Naive thymus-derived CD4-positive, alpha-beta T cell (primary cell): ENCODE results near the gene CTBP2. TPM values are rescaled to one million over a fixed set of nuclear protein-coding genes. Genes with fewer than 3 reads are reported as not detected.
"Not testable (repeated sequence)": the region's sequence is repeated elsewhere in the genome, so short reads cannot be mapped to it uniquely, and the experiment has no call there.

ENCODE experiments used
- ATAC-seq: fragments of 150-1000 bp; cut with Tn5 transposase; 2 replicates; pipeline ENCODE4 v1.10.0; 2021; ENCODE audit warnings: mild to moderate bottlenecking, moderate library complexity
- CTCF ChIA-PET: fragments of 350-600 bp; sonication (Branson Sonifier 250); formaldehyde crosslinking; loops from one replicate; lab custom pipeline; 2021; ENCODE audit warnings: antibody characterized with exemption; lab: Charles Lee
- POLR2A ChIA-PET: fragments of 350-600 bp; sonication (Branson Sonifier 250); formaldehyde crosslinking; loops from one replicate; lab custom pipeline; 2021; ENCODE audit warnings: antibody characterized with exemption, inconsistent platforms; lab: Charles Lee
- DNase-seq, 9 donors: peaks; one replicate each; pipeline versions ENCODE4 v3.0.0 to v3.0.0-alpha.2; 2020 to 2022; ENCODE audit warnings: mixed read lengths in 1 of 9
- H3K27ac ChIP-seq: one replicate; pipeline ENCODE4 v1.7.0; 2013; ENCODE audit warnings: mild to moderate bottlenecking, low read depth, low read length, moderate library complexity
- H3K27me3 ChIP-seq, 2 donors: one replicate each; pipeline ENCODE4 v1.7.0; 2013; ENCODE audit warnings: low read length in 2 of 2, mild to moderate bottlenecking in 2 of 2, moderate library complexity in 2 of 2; ENCODE audit not compliant: control insufficient read depth in 2 of 2, insufficient read depth in 2 of 2
- H3K36me3 ChIP-seq, 3 experiments: 1 replicate in 2 of 3; 2 replicates in 1 of 3; pipeline ENCODE4 v1.7.0; 2013; ENCODE audit warnings: low read length in 3 of 3, mild to moderate bottlenecking in 3 of 3, moderate library complexity in 1 of 3; ENCODE audit not compliant: insufficient read depth in 3 of 3, control insufficient read depth in 2 of 3
- H3K4me1 ChIP-seq, 2 donors: one replicate each; pipeline ENCODE4 v1.7.0; 2013; ENCODE audit warnings: low read length in 2 of 2, mild to moderate bottlenecking in 2 of 2, moderate library complexity in 1 of 2; ENCODE audit not compliant: control insufficient read depth in 2 of 2, insufficient read depth in 2 of 2
- H3K4me3 ChIP-seq: 2 replicates; pipeline ENCODE4 v1.7.0; 2013; ENCODE audit warnings: mild to moderate bottlenecking, low read length
- H3K9me3 ChIP-seq, 3 experiments: 1 replicate in 2 of 3; 2 replicates in 1 of 3; pipeline ENCODE4 v1.7.0; 2013; ENCODE audit warnings: low read length in 3 of 3; ENCODE audit not compliant: control insufficient read depth in 2 of 3
- H3K27ac Mint-ChIP-seq, 9 donors: one replicate each; pipeline ENCODE4 v1.8.0; 2020 to 2022; ENCODE audit warnings: mixed read lengths in 9 of 9, mild to moderate bottlenecking in 8 of 9, moderate library complexity in 5 of 9, inconsistent platforms in 2 of 9
- H3K27me3 Mint-ChIP-seq, 5 donors: one replicate each; pipeline ENCODE4 v1.8.0; 2021 to 2022; ENCODE audit warnings: mixed read lengths in 5 of 5, mild to moderate bottlenecking in 1 of 5
- H3K36me3 Mint-ChIP-seq, 5 donors: one replicate each; pipeline ENCODE4 v1.8.0; 2020 to 2022; ENCODE audit warnings: mixed read lengths in 5 of 5, mild to moderate bottlenecking in 3 of 5, inconsistent platforms in 1 of 5
- H3K4me1 Mint-ChIP-seq, 7 donors: one replicate each; pipeline ENCODE4 v1.8.0; 2020 to 2022; ENCODE audit warnings: mixed read lengths in 7 of 7, mild to moderate bottlenecking in 3 of 7, inconsistent platforms in 1 of 7
- H3K4me3 Mint-ChIP-seq, 10 donors: one replicate each; pipeline ENCODE4 v1.8.0; 2020 to 2022; ENCODE audit warnings: mild to moderate bottlenecking in 10 of 10, mixed read lengths in 10 of 10, moderate library complexity in 6 of 10, inconsistent platforms in 2 of 10
- H3K9me3 Mint-ChIP-seq, 11 donors: one replicate each; pipeline ENCODE4 v1.8.0; 2020 to 2022; ENCODE audit warnings: mixed read lengths in 11 of 11, mild to moderate bottlenecking in 4 of 11, inconsistent platforms in 1 of 11, moderate library complexity in 1 of 11
- intact Hi-C, 2 donors: fragments of 100-400 bp; cut with micrococcal nuclease; formaldehyde crosslinking; loops; one replicate each; pipeline ENCODE4 v1.15.1; 2023
- polyA plus RNA-seq, 2 donors: library from polyadenylated mRNA; unstranded; fragments of 300-500 nt; fragmentation: Illumina TruSeq; gene quantifications; one replicate each; pipeline ENCODE4 v1.2.3, GENCODE V29; 2021
- total RNA-seq, 6 experiments: library from RNA in 5 of 6; stranded (reverse) in 5 of 6; gene quantifications; 1 replicate in 5 of 6; 2 replicates in 1 of 6; pipeline ENCODE4 v1.2.3 and lab custom pipeline; 2021 to 2026

Gene CTBP2
- total and polyA plus RNA-seq, 7 experiments from 2014 or later: 0.05 to 39.5 (median 1.7) TPM; not detected in 1

DNA sequence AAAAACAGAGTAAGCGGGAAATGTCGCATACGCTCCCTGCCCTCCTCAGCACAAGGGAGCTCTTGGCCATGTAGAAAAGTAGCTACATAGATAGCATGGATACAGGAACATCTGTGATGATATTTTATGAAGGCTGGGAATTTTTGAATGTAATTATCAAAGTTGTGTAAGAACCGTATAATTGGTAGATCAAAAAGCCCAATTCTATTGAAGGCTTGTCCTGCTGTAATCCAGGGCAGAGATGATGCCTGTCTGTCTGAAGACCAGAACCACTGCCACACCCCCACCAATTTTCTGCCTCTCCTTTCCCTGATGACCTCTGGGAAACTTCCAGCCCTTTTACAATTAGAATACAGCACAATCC is 167.0 kb downstream of the CTBP2 start:
- H3K27ac Mint-ChIP-seq: no peak overlapping the region
- Histone ChIP-seq H3K36me3 (peaks cover 0 to 4% (median 0%) of the 10 kb centered on the region in 3 experiments), H3K9me3 (no peaks in the 10 kb centered on the region), H3K4me3 (no peak overlapping the region), H3K4me1 (no peaks in the 10 kb centered on the region), H3K27ac (no peak overlapping the region), H3K27me3 (no peaks in the 10 kb centered on the region)
- intact Hi-C loops: no loop called here
- ChIA-PET CTCF (no interaction called here), POLR2A (no interaction called here)
- DNase-seq (no peak), ATAC-seq (no peak)
- no peaks in the 10 kb centered on the region for H3K27me3 Mint-ChIP-seq
- peaks cover 0 to 21% (median 8%) of the 10 kb centered on the region in 5 donors for H3K36me3 Mint-ChIP-seq
- peaks cover 0 to 1% (median 0%) of the 10 kb centered on the region in 11 donors for H3K9me3 Mint-ChIP-seq
- H3K4me3 Mint-ChIP-seq: no peak overlapping the region
- H3K4me1 Mint-ChIP-seq: no peaks in the 10 kb centered on the region

GRCh38 chr10:124992462-124993344 is 167.7 kb downstream of the CTBP2 start:
- DNase-seq (peak in 2 of 9 donors; percentile 8 to 21), ATAC-seq (peak; percentile 72)
- POLR2A ChIA-PET: no interaction called here
- H3K4me3 Mint-ChIP-seq: no peak overlapping the region
- no peaks in the 10 kb centered on the region for H3K4me1 ChIP-seq
- no peaks in the 10 kb centered on the region for H3K4me1 Mint-ChIP-seq
- intact Hi-C loops: no loop called here
- CTCF ChIA-PET: no interaction called here
- no peak overlapping the region for H3K27ac ChIP-seq
- no peak overlapping the region for H3K27ac Mint-ChIP-seq
- no peaks in the 10 kb centered on the region for H3K9me3 ChIP-seq
- no peaks in the 10 kb centered on the region for H3K27me3 Mint-ChIP-seq
- H3K36me3 ChIP-seq: peaks cover 0 to 4% (median 0%) of the 10 kb centered on the region in 3 experiments
- H3K36me3 Mint-ChIP-seq: peaks cover 0 to 22% (median 10%) of the 10 kb centered on the region in 5 donors
- peaks cover 0 to 1% (median 0%) of the 10 kb centered on the region in 11 donors for H3K9me3 Mint-ChIP-seq
- no peak overlapping the region for H3K4me3 ChIP-seq
- H3K27me3 ChIP-seq: no peaks in the 10 kb centered on the region

GRCh38 chr10:124991835-124992234 is 168.5 kb downstream of the CTBP2 start:
- DNase-seq: no peak
- Histone ChIP-seq H3K4me3 (no peak overlapping the region), H3K36me3 (peaks cover 0 to 6% (median 0%) of the 10 kb centered on the region in 3 experiments), H3K9me3 (no peaks in the 10 kb centered on the region), H3K4me1 (no peaks in the 10 kb centered on the region), H3K27ac (no peak overlapping the region), H3K27me3 (no peaks in the 10 kb centered on the region)
- ChIA-PET POLR2A (no interaction called here), CTCF (no interaction called here)
- intact Hi-C loops: no loop called here
- no peak overlapping the region for H3K27ac Mint-ChIP-seq
- H3K36me3 Mint-ChIP-seq: peaks cover 3 to 26% (median 14%) of the 10 kb centered on the region in 5 donors
- H3K4me3 Mint-ChIP-seq: no peak overlapping the region
- peaks cover 0 to 1% (median 0%) of the 10 kb centered on the region in 11 donors for H3K9me3 Mint-ChIP-seq
- no peaks in the 10 kb centered on the region for H3K27me3 Mint-ChIP-seq
- H3K4me1 Mint-ChIP-seq: no peaks in the 10 kb centered on the region
- no peak for ATAC-seq

GRCh38 chr10:124990671-124991625 is 169.4 kb downstream of the CTBP2 start:
- Histone ChIP-seq H3K27me3 (no peaks in the 10 kb centered on the region), H3K27ac (no peak overlapping the region), H3K4me1 (no peaks in the 10 kb centered on the region), H3K9me3 (no peaks in the 10 kb centered on the region), H3K36me3 (peaks cover 0 to 10% (median 0%) of the 10 kb centered on the region in 3 experiments), H3K4me3 (no peak overlapping the region)
- Mint-ChIP-seq H3K4me1 (no peaks in the 10 kb centered on the region), H3K36me3 (peaks cover 3 to 32% (median 17%) of the 10 kb centered on the region in 5 donors), H3K27me3 (no peaks in the 10 kb centered on the region), H3K27ac (peak overlapping the region in 1 of 9 donors; percentile 20), H3K9me3 (peaks cover 0 to 1% (median 0%) of the 10 kb centered on the region in 11 donors), H3K4me3 (no peak overlapping the region)
- POLR2A ChIA-PET: no interaction called here
- CTCF ChIA-PET: interaction anchor here (0.7 kb wide), 1 partner anchor 60 kb away, joined by 4 read pairs; no protein-coding TSS in a partner anchor
- DNase-seq (peak in 1 of 9 donors; percentile 15), ATAC-seq (no peak)
- intact Hi-C loops: no loop called here

DNA sequence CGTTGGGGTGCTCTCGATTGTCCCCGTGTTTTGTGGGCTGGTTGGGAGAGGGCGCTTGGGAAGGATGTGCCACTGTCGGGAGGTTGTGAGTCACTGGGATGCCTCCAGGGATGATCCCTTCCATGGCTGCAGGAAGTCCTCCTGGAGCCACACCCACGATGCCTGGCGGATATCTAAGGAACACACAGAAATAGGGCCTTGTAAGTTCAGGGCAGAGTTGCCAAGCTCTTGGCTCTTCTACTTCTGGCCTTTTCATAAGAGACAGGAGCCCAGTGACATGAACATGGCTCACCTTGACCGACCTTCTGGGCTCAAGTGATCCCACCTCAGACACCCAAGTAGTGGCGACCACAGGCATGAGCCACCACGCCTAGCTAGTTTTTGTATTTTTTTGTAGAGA is 170.8 kb downstream of the CTBP2 start:
- H3K36me3 Mint-ChIP-seq: peaks cover 7 to 41% (median 24%) of the 10 kb centered on the region in 5 donors
- ChIA-PET POLR2A (no interaction called here), CTCF (no interaction called here)
- DNase-seq (no peak), ATAC-seq (no peak)
- H3K4me3 ChIP-seq: no peak overlapping the region
- H3K4me1 ChIP-seq: no peaks in the 10 kb centered on the region
- H3K4me1 Mint-ChIP-seq: no peaks in the 10 kb centered on the region
- H3K36me3 ChIP-seq: peaks cover 0 to 22% (median 0%) of the 10 kb centered on the region in 3 experiments
- peak overlapping the region in 2 of 9 donors; percentile 3 to 5 for H3K27ac Mint-ChIP-seq
- H3K27me3 ChIP-seq: no peaks in the 10 kb centered on the region
- no peaks in the 10 kb centered on the region for H3K27me3 Mint-ChIP-seq
- H3K9me3 Mint-ChIP-seq: no peaks in the 10 kb centered on the region
- H3K4me3 Mint-ChIP-seq: no peak overlapping the region
- no peak overlapping the region for H3K27ac ChIP-seq
- intact Hi-C loops: no loop called here
- no peaks in the 10 kb centered on the region for H3K9me3 ChIP-seq

DNA sequence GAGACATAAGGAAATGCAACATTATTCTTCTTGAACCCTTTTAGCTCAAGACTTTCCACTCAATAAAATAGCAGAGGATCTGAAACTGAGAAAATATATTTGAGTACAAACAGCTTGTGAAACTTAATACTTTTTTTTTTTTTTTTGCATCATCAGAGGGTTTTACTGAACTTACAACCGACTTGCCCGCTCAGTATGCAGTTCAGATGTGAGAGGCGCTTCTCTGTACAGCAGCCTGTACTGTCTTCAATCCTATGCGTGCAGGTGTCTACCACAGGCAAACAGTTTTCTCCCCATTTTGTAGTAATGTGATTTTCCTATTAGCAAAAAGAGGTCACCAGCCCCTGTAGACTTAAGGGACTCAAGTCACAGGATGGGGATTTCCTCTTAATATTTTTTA is 171.6 kb downstream of the CTBP2 start:
- H3K27ac Mint-ChIP-seq: peak overlapping the region in 5 of 9 donors; percentile 3 to 62 (median 28)
- H3K27ac ChIP-seq, H3K4me3 ChIP-seq, H3K27me3 Mint-ChIP-seq, H3K4me1 Mint-ChIP-seq, H3K9me3 Mint-ChIP-seq, H3K27me3 ChIP-seq, DNase-seq, ATAC-seq, H3K4me3 Mint-ChIP-seq, intact Hi-C loops, H3K9me3 ChIP-seq, H3K4me1 ChIP-seq: not testable (repeated sequence)
- CTCF ChIA-PET: interaction anchor here (0.7 kb wide), 1 partner anchor 10 kb away, joined by 3 read pairs; no protein-coding TSS in a partner anchor
- POLR2A ChIA-PET: interaction anchor here (0.6 kb wide), 1 partner anchor 11 kb away, joined by 4 read pairs; no protein-coding TSS in a partner anchor
- peaks cover 11 to 41% (median 29%) of the 10 kb centered on the region in 5 donors for H3K36me3 Mint-ChIP-seq
- H3K36me3 ChIP-seq: peaks cover 0 to 29% (median 0%) of the 10 kb centered on the region in 3 experiments
